DOHH2 (cell line): ENCODE results near the gene ADGRG2.

Source experiments
- EZH2phosphoT487 ChIP-seq: fragments of 200-600 bp; sonication (generic); IDR thresholded peaks from 2 replicates; pipeline ENCODE4 v1.6.1; 2017; ENCODE audit warnings: borderline replicate concordance, mild to moderate bottlenecking, antibody characterized with exemption, low read length, moderate library complexity, mixed read lengths
- TF ChIP-seq, protein P1 (sequence below): fragments of 200-600 bp; sonication (generic); IDR thresholded peaks from one replicate; pipeline ENCODE4 v1.5.1; 2014; ENCODE audit warnings: antibody characterized with exemption, mild to moderate bottlenecking, low read depth, low read length; ENCODE audit not compliant: poor library complexity, severe bottlenecking

GRCh38 chrX:19017271-19017670 lies 105.0 kb downstream of the ADGRG2 start:
- no peak for TF ChIP-seq EZH2phosphoT487
- TF ChIP-seq, protein P1, sequence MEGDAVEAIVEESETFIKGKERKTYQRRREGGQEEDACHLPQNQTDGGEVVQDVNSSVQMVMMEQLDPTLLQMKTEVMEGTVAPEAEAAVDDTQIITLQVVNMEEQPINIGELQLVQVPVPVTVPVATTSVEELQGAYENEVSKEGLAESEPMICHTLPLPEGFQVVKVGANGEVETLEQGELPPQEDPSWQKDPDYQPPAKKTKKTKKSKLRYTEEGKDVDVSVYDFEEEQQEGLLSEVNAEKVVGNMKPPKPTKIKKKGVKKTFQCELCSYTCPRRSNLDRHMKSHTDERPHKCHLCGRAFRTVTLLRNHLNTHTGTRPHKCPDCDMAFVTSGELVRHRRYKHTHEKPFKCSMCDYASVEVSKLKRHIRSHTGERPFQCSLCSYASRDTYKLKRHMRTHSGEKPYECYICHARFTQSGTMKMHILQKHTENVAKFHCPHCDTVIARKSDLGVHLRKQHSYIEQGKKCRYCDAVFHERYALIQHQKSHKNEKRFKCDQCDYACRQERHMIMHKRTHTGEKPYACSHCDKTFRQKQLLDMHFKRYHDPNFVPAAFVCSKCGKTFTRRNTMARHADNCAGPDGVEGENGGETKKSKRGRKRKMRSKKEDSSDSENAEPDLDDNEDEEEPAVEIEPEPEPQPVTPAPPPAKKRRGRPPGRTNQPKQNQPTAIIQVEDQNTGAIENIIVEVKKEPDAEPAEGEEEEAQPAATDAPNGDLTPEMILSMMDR: peak; percentile 55
